VCaP (cell line): ENCODE results near the gene SNAI3.

Source experiments
- H3K27ac ChIP-seq: fragments of 450-650 bp; 2 replicates; pipeline ENCODE4 v1.5.1; 2017
- CTCF ChIP-seq: fragments of 450-650 bp; conservative IDR thresholded peaks from 2 replicates; pipeline ENCODE4 v1.5.1; 2017; ENCODE audit warnings: mild to moderate bottlenecking, moderate library complexity

The SNAI3 gene

GRCh38 chr16:88696441-88696840 lies 10.1 kb upstream of the SNAI3 start:
- H3K27ac ChIP-seq, result no peak overlapping the region
- TF ChIP-seq CTCF, result no peak

DNA sequence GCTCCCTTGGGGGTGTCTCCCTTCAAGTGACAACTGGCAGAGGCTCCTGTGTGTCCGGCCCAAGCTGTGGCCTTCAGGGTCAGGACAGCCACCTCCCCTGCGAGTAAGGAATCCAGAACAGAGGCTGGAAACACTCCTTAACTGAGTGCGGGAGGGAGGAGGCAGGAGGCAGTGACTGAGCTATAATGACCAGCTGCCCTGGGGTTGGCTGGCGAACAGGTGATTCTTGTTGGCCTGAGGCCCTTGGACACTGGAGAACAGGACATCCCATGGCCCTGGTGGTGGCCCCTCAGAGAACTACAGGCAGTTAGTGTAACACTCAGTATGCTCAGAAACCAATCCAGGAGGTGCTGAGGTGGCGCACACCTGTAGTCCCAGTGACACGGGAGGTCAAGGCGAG lies 9.4 kb upstream of the SNAI3 start:
- no peak overlapping the region for H3K27ac ChIP-seq
- no peak for TF ChIP-seq CTCF

DNA sequence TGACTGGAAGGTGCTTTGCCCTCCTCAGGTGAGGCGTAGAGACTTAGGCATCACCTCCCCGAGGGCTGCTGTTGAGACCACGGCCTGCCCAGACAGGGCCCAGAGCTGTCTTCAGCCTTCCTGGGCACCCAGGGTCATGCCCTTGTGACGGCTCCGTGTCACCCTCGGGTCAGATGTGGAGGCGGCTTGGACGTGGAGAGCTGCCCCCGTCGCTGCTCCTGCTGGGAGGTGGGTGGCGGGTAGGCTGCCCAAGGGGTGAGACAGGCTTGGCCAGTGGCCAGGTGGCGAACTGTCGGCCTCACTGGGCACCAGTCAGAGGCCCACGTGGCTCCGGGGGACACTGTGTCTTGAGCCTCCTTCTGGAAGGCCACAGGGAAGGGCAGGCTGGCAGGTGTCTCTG lies 8.9 kb upstream of the SNAI3 start:
- TF ChIP-seq CTCF, result no peak
- H3K27ac ChIP-seq, result no peak overlapping the region

DNA sequence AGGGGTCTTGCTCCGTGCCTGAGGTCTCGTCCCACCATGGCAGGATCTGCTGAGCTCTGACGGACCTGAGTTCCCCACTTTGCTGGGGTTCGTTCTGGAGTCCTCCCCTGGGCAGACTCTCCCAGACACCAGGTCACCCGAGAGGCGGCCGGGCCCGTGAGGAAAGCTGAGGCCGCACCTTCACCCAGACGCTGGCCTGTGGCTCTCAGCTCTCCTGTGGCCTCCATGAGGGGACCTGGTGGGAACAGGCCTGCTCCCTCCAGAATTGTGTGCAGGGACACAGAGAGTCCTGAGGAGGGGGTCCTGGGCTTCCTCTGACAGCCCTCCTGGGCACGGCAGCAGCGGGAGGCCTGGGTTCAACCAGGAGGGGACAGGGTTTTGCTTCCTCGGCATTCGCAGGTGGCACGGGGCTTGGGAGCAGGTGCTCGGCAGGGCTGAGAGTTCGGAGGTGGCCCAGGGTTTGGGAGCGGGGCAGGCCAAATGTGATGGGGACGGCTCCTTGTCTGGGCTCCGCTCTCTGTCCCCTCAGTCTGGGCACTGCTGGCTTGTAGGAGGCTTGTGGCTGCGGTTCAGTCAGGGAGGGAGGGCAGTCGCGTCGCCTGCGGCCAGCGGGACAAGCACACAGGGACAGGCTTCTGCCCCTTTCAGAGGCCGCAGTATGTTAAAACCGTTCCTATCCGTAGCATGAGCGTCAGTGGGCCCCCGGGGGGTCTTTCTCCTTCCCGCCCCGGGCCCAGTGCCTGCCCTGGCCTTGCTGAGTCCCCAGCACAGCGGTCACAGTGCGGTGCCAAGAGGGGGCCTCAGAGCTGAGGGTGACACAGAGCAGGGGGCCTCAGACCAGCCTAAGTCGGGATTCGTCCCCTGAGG lies 8.1 kb upstream of the SNAI3 start:
- no peak for TF ChIP-seq CTCF
- H3K27ac ChIP-seq, result no peak overlapping the region

GRCh38 chr16:88693420-88694177 lies 7.3 kb upstream of the SNAI3 start:
- TF ChIP-seq CTCF, result no peak
- H3K27ac ChIP-seq, result no peak overlapping the region

- no peak overlapping the region for H3K27ac ChIP-seq
- TF ChIP-seq CTCF, result no peak
These were observed 6.6 kb upstream of the SNAI3 start for GRCh38 chr16:88692861-88693260.

DNA sequence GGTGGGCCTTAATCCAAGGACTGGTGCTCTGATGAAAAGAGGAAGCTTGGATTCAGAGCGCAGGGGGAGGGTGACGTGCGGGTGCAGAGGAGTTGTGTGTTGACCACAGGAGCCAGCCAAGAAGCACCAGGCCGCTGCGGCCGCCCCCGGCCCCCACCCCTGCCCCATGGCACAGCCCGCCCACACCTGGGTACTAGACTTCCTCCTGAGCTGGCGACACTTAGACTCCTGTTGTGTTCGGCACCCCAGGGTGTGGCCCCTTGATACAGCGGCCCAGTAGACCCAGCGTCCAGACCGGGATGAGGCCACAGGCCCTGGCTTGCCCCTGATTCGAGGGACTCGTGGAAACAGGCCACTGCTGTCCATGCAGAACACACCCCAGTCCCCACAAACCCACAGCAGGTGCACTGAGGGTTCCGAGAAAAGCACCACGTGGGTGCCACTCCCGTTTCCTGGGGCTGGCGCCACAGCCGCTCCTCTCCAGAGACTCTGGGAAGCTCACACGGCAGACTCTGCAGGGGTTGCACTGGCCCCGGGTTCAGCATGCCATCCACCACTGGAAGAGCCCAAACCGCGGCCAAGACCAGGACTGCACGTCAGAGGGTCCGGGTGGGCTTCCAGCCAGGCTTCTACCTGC lies 5.7 kb upstream of the SNAI3 start:
- H3K27ac ChIP-seq, result no peak overlapping the region
- no peak for TF ChIP-seq CTCF
